Measurements from ENCODE around the gene LENEP. TPM values are rescaled to one million over a fixed set of nuclear protein-coding genes. Genes with fewer than 3 reads are reported as not detected.

LENEP gene
- total and polyA plus RNA-seq, 2 of the 8 experiments (the other 6 are each of a cell fraction or from before 2014, with no cell fraction given): 1.3 TPM; not detected in 1

DNA sequence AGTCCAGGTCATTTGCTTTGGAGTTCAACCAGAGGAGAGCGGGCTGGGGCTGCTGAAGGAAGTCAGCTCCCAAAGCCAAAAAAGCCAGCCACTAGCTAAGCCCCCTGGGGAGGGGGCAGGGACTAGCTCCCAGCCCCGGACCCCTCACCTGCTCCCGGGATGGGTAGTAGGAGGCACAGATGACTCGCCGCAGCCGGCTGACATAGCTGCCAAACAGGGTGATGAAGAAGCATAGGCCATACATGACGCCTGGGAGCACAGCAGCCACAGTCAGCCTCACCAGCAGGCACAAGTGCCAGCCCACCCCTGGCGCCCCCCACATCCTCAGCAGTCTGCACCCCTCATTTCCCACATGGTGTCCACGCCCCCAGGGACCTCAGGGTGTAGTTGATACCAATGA, 32.8 kb downstream of the LENEP start:
- Histone ChIP-seq H3K23ac (ENCODE audit: insufficient read length) (no peak overlapping the region), H3K56ac (replicated peaks; ENCODE audit: insufficient read length, low read depth, low read length) (no peak overlapping the region), H2BK12ac (ENCODE audit: low read depth, low read length) (no peak overlapping the region), H3K9me3 (ENCODE audit: insufficient read depth in 2 of 2, low read depth in 1 of 2, low read length in 1 of 2) (no peaks in the 10 kb centered on the region), H3K27me3 (replicated peaks in 1 of 4; ENCODE audit: control insufficient read depth in 3 of 4, extremely low read depth in 1 of 4, insufficient read depth in 3 of 4, low read length in 3 of 4) (peaks cover 0 to 3% (median 0%) of the 10 kb centered on the region in 4 experiments; a peak in 1 of 7 replicates), H3K79me2 (ENCODE audit: control insufficient read depth in 1 of 2, insufficient read depth in 2 of 2, low read length in 2 of 2) (no peaks in the 10 kb centered on the region), H2BK120ac (replicated peaks; ENCODE audit: low read depth, low read length) (no peak overlapping the region), H3K36me3 (ENCODE audit: control insufficient read depth in 2 of 4, insufficient read depth in 4 of 4, low read length in 3 of 4) (no peaks in the 10 kb centered on the region), H3K4me3 (ENCODE audit: extremely low read depth in 1 of 4, insufficient read depth in 2 of 4, low read depth in 3 of 4, low read length in 4 of 4) (no peak overlapping the region), H3K27ac (ENCODE audit: low read depth, low read length) (no peak overlapping the region), H3K9ac (replicated peaks in 1 of 4; ENCODE audit: extremely low read depth in 1 of 4, low read depth in 3 of 4, low read length in 3 of 4) (no peak overlapping the region), H3K4me2 (ENCODE audit: insufficient read depth in 1 of 2, low read depth in 2 of 2, low read length in 2 of 2) (no peak overlapping the region), H2BK20ac (ENCODE audit: low read length) (no peak overlapping the region), H3K4me1 (replicated peaks in 1 of 4; ENCODE audit: control insufficient read depth in 3 of 4, insufficient read depth in 4 of 4, low read length in 3 of 4) (peaks cover 0 to 5% (median 0%) of the 10 kb centered on the region in 4 experiments; a peak in 2 of 7 replicates), H2AK5ac (ENCODE audit: low read depth, low read length) (no peak overlapping the region), H3K79me1 (ENCODE audit: low read depth, low read length) (no peaks in the 10 kb centered on the region), H4K5ac (ENCODE audit: insufficient read length, low read depth, low read length) (no peak overlapping the region), H2AFZ (ENCODE audit: low read length) (no peak overlapping the region), H3K18ac (ENCODE audit: extremely low read depth, low read length) (no peak overlapping the region), H4K8ac (ENCODE audit: extremely low read depth, insufficient read depth, low read length) (no peak overlapping the region), H3K23me2 (ENCODE audit: low read depth, low read length) (no peaks in the 10 kb centered on the region), H2BK5ac (ENCODE audit: low read depth, low read length) (no peak overlapping the region), H4K91ac (replicated peaks; ENCODE audit: insufficient read length, low read length) (no peak overlapping the region), H4K20me1 (replicated peaks in 1 of 2; ENCODE audit: control insufficient read depth in 1 of 2, insufficient read depth in 2 of 2, low read length in 2 of 2) (no peaks in the 10 kb centered on the region), H3K4ac (replicated peaks; ENCODE audit: insufficient read length, low read depth, low read length) (no peak overlapping the region), H3K14ac (ENCODE audit: insufficient read length) (no peak overlapping the region), H2BK15ac (ENCODE audit: low read length) (peak overlapping the region; percentile 50; the same call in 1 of the 2 replicates)
- ChIA-PET CTCF (ENCODE audit: partially characterized antibody) (interaction anchor here (1.0 to 2.5 kb wide), 7 partner anchors 9 to 36 kb away, joined by 3 to 11 read pairs (median 5); partner anchors contain the start of gene ADAM15), POLR2A (ENCODE audit: partially characterized antibody) (no interaction called here)
- WGBS, 2 experiments (ENCODE audit: extremely low coverage in 1 of 2, insufficient coverage in 1 of 2, insufficient read length in 1 of 2, insufficient replicate concordance in 2 of 2, low coverage in 1 of 2, low lambda C conversion rate in 2 of 2, missing lambda C conversion rate in 1 of 2): 72% methylated on average over 9 of the region's 9 CpGs; no CpG with 5 or more reads in 1 of the 2 experiments
- TF ChIP-seq GABPA (IDR thresholded peaks at IDR 0.05; ENCODE audit: borderline replicate concordance, insufficient read depth, low read length): no peak
- no peak for TF ChIP-seq KDM1A (IDR thresholded peaks at IDR 0.05; ENCODE audit: borderline replicate concordance, low read length)
- no peak for TF ChIP-seq MAX (IDR thresholded peaks at IDR 0.05)
- TF ChIP-seq SP2 (IDR thresholded peaks at IDR 0.05; ENCODE audit: low read length): no peak
- no peak for TF ChIP-seq EP300 (IDR thresholded peaks at IDR 0.05; ENCODE audit: borderline replicate concordance in 1 of 2, low read depth in 2 of 2, low read length in 2 of 2)
- TF ChIP-seq TEAD4 (IDR thresholded peaks at IDR 0.05; ENCODE audit: low read depth, low read length): no peak
- no peak for TF ChIP-seq MAFK (IDR thresholded peaks at IDR 0.05; ENCODE audit: low read depth, low read length)
- no peak for TF ChIP-seq TAF7 (optimal IDR thresholded peaks at IDR 0.05; ENCODE audit: borderline replicate concordance, low read depth, low read length)
- FAIRE-seq (no peak), DNase-seq (ENCODE audit: low read depth in 1 of 2, low spot score in 2 of 2) (no peak)
